Stimulated activated CD8-positive, alpha-beta memory T cell treated with anti-CD3 and anti-CD28 coated beads, Interleukin-4, amount 100 ng/mL, for 24 hours (primary cell): ENCODE measurements around the gene SP7.
"Not testable (repeated sequence)": the region's sequence is repeated elsewhere in the genome, so short reads cannot be mapped to it uniquely, and the experiment has no call there.

Source experiments
- DNase-seq: peaks from one replicate; pipeline ENCODE4 v3.0.0-alpha.2; 2020; ENCODE audit warnings: low read depth

Gene SP7

GRCh38 chr12:53346491-53346890 lies 10.3 kb upstream of the SP7 start:
- no peak for DNase-seq

GRCh38 chr12:53345486-53346188 lies 9.5 kb upstream of the SP7 start:
- DNase-seq, result no peak

GRCh38 chr12:53344824-53345485 lies 8.8 kb upstream of the SP7 start:
- peak; percentile 62 for DNase-seq

- DNase-seq, result no peak
Measured at GRCh38 chr12:53344487-53344823, 8.3 kb upstream of the SP7 start.

GRCh38 chr12:53343969-53344368 lies 7.8 kb upstream of the SP7 start:
- no peak for DNase-seq

GRCh38 chr12:53343449-53343848 lies 7.3 kb upstream of the SP7 start:
- DNase-seq, result no peak

- no peak for DNase-seq
Measured at GRCh38 chr12:53340398-53340797, 4.2 kb upstream of the SP7 start.

GRCh38 chr12:53338916-53339315 lies 2.8 kb upstream of the SP7 start:
- DNase-seq, result no peak

GRCh38 chr12:53338017-53338416 lies 1.9 kb upstream of the SP7 start:
- no peak for DNase-seq

GRCh38 chr12:53334822-53335221 lies 1.3 kb downstream of the SP7 start:
- DNase-seq, result no peak

GRCh38 chr12:53333845-53334244 lies 2.3 kb downstream of the SP7 start:
- no peak for DNase-seq

- DNase-seq, result no peak
Measured at GRCh38 chr12:53333289-53333688, 2.9 kb downstream of the SP7 start.

- DNase-seq, result no peak
Measured at GRCh38 chr12:53332744-53333143, 3.4 kb downstream of the SP7 start.

- not testable (repeated sequence) for DNase-seq
Measured at GRCh38 chr12:53332339-53332738, 3.8 kb downstream of the SP7 start.

- DNase-seq, result no peak
Measured at GRCh38 chr12:53330671-53331070, 5.5 kb downstream of the SP7 start.

- no peak for DNase-seq
Measured at GRCh38 chr12:53328043-53328435, 8.1 kb downstream of the SP7 start.

- DNase-seq, result no peak
Measured at GRCh38 chr12:53327435-53328042, 8.6 kb downstream of the SP7 start.

- DNase-seq, result no peak
Measured at GRCh38 chr12:53326460-53327185, 9.5 kb downstream of the SP7 start.

GRCh38 chr12:53325511-53326061 lies 10.6 kb downstream of the SP7 start:
- peak; percentile 5 for DNase-seq

GRCh38 chr12:53324779-53325510 lies 11.2 kb downstream of the SP7 start:
- peak; percentile 85 for DNase-seq

- DNase-seq, result peak; percentile 29
Measured at GRCh38 chr12:53324113-53324778, 11.9 kb downstream of the SP7 start.
